OCI-LY3 (cell line): ENCODE data around the gene FMOD.

ENCODE experiments used
- H2AFZ ChIP-seq: fragments of 200-600, 300-600 bp; shearing (Covaris generic); 2 replicates; pipeline ENCODE4 v1.6.0; 2014; ENCODE audit warnings: antibody characterized with exemption, low read depth, low read length
- H3K27ac ChIP-seq: fragments of 200-600, 300-600 bp; sonication (generic); 2 replicates; pipeline ENCODE4 v1.5.1; 2014; ENCODE audit warnings: mild to moderate bottlenecking, low read length, moderate library complexity, mixed read lengths
- H3K27me3 ChIP-seq: fragments of 200-600, 300-600 bp; sonication (generic); 2 replicates; pipeline ENCODE4 v1.6.1; 2014; ENCODE audit warnings: low read depth, low read length, mixed read lengths
- H3K36me3 ChIP-seq: fragments of 200-600, 300-600 bp; sonication (generic); replicated peaks from 2 replicates; pipeline ENCODE3; 2014; ENCODE audit warnings: low read depth, low read length, mixed read lengths
- H3K4me1 ChIP-seq: fragments of 300-600, 200-600 bp; sonication (generic); 2 replicates; pipeline ENCODE4 v1.6.1; 2014; ENCODE audit warnings: low read length, mixed read lengths
- H3K4me2 ChIP-seq: fragments of 200-600, 300-600 bp; sonication (generic); 2 replicates; pipeline ENCODE4 v1.6.1; 2014; ENCODE audit warnings: low read length, mixed read lengths
- H3K4me3 ChIP-seq: fragments of 300-600, 200-600 bp; sonication (generic); 2 replicates; pipeline ENCODE4 v1.5.1; 2014; ENCODE audit warnings: antibody characterized with exemption, mild to moderate bottlenecking, low read length, moderate library complexity
- H3K79me2 ChIP-seq: fragments of 300-600, 200-600 bp; shearing (Covaris generic); 2 replicates; pipeline ENCODE4 v1.6.1; 2014; ENCODE audit warnings: mild to moderate bottlenecking, low read length, mixed read lengths
- H3K9ac ChIP-seq: fragments of 300-600, 200-600 bp; shearing (Covaris generic); 2 replicates; pipeline ENCODE4 v1.6.0; 2014; ENCODE audit warnings: mild to moderate bottlenecking, low read length, moderate library complexity
- H3K9me3 ChIP-seq: fragments of 200-600, 300-600 bp; shearing (Covaris generic); 2 replicates; pipeline ENCODE4 v1.6.1; 2014; ENCODE audit warnings: low read length, mixed read lengths; ENCODE audit not compliant: insufficient read depth
- H4K20me1 ChIP-seq: fragments of 200-600, 300-600 bp; sonication (generic); 2 replicates; pipeline ENCODE4 v1.6.1; 2016; ENCODE audit warnings: low read length, mixed read lengths; ENCODE audit not compliant: insufficient read depth
- CTCF ChIP-seq: fragments of 200-600, 300-600 bp; sonication (generic); IDR thresholded peaks from 2 replicates; pipeline ENCODE4 v1.5.1; 2014; ENCODE audit warnings: antibody characterized with exemption, low read length, low read depth
- EZH2phosphoT487 ChIP-seq: fragments of 200-600 bp; shearing (Covaris generic); IDR thresholded peaks from 2 replicates; pipeline ENCODE4 v1.6.1; 2018; ENCODE audit warnings: antibody characterized with exemption, mixed run types, low read depth

The FMOD gene

DNA sequence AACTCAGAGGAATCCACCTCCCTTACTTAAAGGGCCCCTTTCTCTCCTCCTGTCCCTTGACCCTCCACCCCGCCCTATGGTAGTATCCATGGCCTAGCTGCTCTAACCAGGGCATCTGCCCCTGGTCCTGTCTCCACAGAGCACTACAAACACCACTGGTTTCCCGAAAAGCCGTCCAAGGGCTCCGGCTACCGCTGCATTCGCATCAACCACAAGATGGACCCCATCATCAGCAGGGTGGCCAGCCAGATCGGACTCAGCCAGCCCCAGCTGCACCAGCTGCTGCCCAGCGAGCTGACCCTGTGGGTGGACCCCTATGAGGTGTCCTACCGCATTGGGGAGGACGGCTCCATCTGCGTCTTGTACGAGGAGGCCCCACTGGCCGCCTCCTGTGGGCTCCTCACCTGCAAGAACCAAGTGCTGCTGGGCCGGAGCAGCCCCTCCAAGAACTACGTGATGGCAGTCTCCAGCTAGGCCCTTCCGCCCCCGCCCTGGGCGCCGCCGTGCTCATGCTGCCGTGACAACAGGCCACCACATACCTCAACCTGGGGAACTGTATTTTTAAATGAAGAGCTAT is 43.9 kb downstream of the FMOD start:
- Histone ChIP-seq H3K79me2 (peaks cover 63% of the 10 kb centered on the region), H3K9me3 (no peaks in the 10 kb centered on the region), H3K36me3 (peaks cover 59% of the 10 kb centered on the region), H3K4me2 (peak overlapping the region; percentile 96), H3K4me3 (peak overlapping the region; percentile 84), H4K20me1 (peaks cover 65% of the 10 kb centered on the region), H3K4me1 (peaks cover 40% of the 10 kb centered on the region), H3K27ac (no peak overlapping the region), H3K27me3 (no peaks in the 10 kb centered on the region), H2AFZ (no peak overlapping the region), H3K9ac (peak overlapping the region; percentile 98)
- no peak for TF ChIP-seq CTCF
- TF ChIP-seq EZH2phosphoT487: no peak

- peak overlapping the region; percentile 72 for H3K27ac ChIP-seq
- H3K27me3 ChIP-seq: no peaks in the 10 kb centered on the region
- peaks cover 40% of the 10 kb centered on the region for H3K4me1 ChIP-seq
- peaks cover 52% of the 10 kb centered on the region for H3K36me3 ChIP-seq
- H3K9ac ChIP-seq: peak overlapping the region; percentile 98
- no peak overlapping the region for H2AFZ ChIP-seq
- peak overlapping the region; percentile 84 for H3K4me3 ChIP-seq
- H3K4me2 ChIP-seq: peak overlapping the region; percentile 96
- H3K9me3 ChIP-seq: no peaks in the 10 kb centered on the region
- peaks cover 57% of the 10 kb centered on the region for H4K20me1 ChIP-seq
- TF ChIP-seq EZH2phosphoT487: no peak
- peak; percentile 46 for TF ChIP-seq CTCF
- H3K79me2 ChIP-seq: peaks cover 57% of the 10 kb centered on the region
Observed at GRCh38 chr1:203306089-203306964, 44.6 kb downstream of the FMOD start.

GRCh38 chr1:203305809-203306088 is 45.2 kb downstream of the FMOD start:
- Histone ChIP-seq H3K4me2 (peak overlapping the region; percentile 96), H3K27me3 (no peaks in the 10 kb centered on the region), H3K4me1 (peaks cover 46% of the 10 kb centered on the region), H2AFZ (no peak overlapping the region), H3K9ac (peak overlapping the region; percentile 98), H3K9me3 (no peaks in the 10 kb centered on the region), H3K4me3 (peak overlapping the region; percentile 84), H3K79me2 (peaks cover 52% of the 10 kb centered on the region), H3K36me3 (peaks cover 48% of the 10 kb centered on the region), H3K27ac (peak overlapping the region; percentile 72), H4K20me1 (peaks cover 52% of the 10 kb centered on the region)
- TF ChIP-seq EZH2phosphoT487: no peak
- TF ChIP-seq CTCF: no peak

DNA sequence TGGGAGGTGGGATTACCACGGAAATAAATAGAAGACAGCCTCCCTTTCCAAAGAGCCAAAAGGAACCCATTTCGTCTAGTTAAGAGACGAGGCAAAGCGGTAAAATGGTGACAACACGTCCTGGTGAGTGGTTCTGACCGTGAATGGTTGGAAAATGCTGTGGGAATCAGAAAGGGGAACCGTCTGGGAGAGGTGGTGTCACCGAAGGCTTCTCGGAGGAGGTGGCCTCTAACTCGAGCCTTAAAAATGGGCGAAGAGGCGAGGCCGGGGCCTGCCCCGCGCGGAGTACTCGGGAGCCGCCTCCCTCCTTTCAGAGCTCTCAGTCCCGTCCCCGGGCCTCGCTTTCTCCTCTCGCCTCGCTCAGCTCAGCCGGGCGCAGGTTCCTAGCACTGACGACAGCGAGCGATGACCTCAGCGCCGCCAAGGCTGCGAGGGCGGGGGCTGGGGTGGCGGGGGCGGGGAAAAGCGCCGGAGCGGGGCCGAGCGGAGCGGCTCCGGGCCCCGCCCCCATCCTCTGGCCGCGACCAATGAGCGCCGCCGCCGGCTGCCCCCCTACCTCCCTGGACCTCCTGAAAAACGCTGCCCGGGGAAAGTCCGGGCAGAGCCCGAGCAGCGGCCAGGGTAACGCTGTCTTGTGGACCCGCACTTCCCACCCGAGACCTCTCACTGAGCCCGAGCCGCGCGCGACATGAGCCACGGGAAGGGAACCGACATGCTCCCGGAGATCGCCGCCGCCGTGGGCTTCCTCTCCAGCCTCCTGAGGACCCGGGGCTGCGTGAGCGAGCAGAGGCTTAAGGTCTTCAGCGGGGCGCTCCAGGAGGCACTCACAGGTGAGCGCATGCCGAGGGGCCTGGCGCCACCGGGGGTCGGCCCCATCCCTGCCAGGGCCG is 45.8 kb downstream of the FMOD start, which contains the start of gene BTG2:
TSS of gene BTG2 (plus strand) at position 601 of the 890 bp plus-strand sequence. CDS start at position 689, 88 bp downstream.
- Histone ChIP-seq H2AFZ (no peak within 1 kb of the TSS; the same call in 1 of the 2 replicates), H3K79me2 (peaks cover 48% of the 10 kb centered on the region), H3K4me1 (peaks cover 52% of the 10 kb centered on the region)

More for the DNA sequence above, 45.8 kb downstream of the FMOD start, which contains the start of gene BTG2:
- Histone ChIP-seq H3K27me3 (no peaks in the 10 kb centered on the region), H3K27ac (peak within 1 kb of the TSS; percentile 72), H4K20me1 (peaks cover 46% of the 10 kb centered on the region), H3K9me3 (no peaks in the 10 kb centered on the region), H3K4me3 (peak within 1 kb of the TSS; percentile 84), H3K4me2 (peak within 1 kb of the TSS; percentile 96), H3K36me3 (peaks cover 43% of the 10 kb centered on the region), H3K9ac (peak within 1 kb of the TSS; percentile 98)
- TF ChIP-seq CTCF (no peak), EZH2phosphoT487 (no peak)
